Activated CD4-positive, CD25-positive, alpha-beta regulatory T cell treated with anti-CD3 and anti-CD28 coated beads, Interleukin-2, amount 50 U/mL, for 16 hours (primary cell): Measurements from ENCODE around the gene MEAK7.

ENCODE experiments used
- DNase-seq: peaks from one replicate; pipeline ENCODE4 v3.0.0-alpha.2; 2020; ENCODE audit warnings: low read depth, low spot score

Gene MEAK7

DNA sequence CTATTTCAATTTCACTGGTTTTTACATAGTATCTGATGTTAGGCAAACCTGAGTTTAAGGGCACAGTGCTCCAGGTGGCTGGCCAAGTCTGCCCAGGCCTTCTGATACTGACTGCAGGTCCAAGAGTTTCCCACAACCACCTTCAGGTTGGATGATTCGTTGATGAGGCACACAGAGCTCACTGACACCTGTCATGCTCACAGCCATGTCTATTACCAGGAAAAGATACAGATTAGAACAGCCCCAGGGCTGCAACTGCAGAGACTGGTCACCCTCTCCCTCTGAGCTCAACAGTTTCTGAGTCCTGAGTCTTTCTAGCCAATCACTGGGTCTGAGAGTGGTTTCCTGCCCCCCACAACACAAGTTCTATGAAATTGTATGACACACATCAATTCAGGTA is 37.2 kb downstream of the MEAK7 start:
- no peak for DNase-seq

GRCh38 chr16:84466692-84467091 is 37.8 kb downstream of the MEAK7 start:
- no peak for DNase-seq

- DNase-seq, result no peak
Observed at GRCh38 chr16:84465154-84465553, 39.3 kb downstream of the MEAK7 start.

DNA sequence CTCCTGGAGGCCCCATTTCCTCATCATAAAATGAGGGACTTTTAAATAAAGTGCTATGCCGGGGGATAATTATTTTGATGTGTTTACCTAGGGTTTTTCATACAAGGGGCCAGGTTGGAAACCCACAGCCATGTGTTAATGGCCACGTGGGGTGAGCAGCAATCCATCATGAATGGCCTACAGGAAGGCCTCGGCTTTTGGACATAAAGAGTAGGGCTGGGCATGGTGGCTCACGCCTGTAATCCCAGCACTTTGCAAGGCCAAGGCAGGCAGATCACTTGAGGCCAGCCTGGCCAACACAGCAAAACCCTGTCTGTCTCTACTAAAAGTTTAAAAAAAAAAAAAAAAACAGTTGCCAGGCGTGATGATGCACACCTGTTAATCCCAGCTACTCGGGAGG is 40.3 kb downstream of the MEAK7 start:
- DNase-seq, result no peak

- no peak for DNase-seq
Observed at GRCh38 chr16:84463221-84463620, 41.2 kb downstream of the MEAK7 start.

GRCh38 chr16:84462296-84463210 is 41.9 kb downstream of the MEAK7 start:
- DNase-seq, result no peak

DNA sequence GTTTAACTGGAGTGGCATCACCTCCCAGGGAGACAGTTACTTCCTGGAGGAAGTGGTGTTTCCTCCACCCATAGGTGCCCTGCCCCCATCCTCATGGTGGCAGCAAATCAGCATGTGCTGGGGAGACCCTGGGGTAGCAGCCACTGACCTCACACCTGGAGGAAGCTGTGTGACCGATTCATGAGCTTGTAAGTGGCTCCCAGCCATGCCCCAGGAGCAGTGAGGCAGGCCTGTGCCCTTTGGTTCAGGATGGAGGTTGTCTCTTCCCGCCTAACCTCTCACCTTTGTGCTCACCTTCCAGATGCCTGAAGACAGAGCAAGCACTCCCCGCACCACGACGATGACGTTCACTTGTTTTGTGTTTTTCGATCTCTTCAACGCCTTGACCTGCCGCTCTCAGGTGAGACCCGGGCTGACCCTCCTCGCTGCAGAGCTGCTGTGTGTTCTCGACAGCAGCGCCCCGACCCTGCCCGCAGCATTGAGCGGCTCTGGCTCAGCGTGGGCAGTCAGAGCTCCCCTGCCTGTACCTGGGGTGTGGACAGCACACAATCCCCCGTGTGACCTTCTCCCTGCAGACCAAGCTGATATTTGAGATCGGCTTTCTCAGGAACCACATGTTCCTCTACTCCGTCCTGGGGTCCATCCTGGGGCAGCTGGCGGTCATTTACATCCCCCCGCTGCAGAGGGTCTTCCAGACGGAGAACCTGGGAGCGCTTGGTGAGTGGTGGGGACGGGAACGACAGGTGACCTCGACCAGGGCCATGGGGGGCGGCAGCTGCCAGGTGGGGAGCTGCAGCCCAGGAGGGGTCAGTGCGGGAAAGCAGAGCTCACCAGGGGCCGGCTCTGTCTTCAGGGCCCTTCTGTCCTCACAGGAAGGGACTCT is 42.8 kb downstream of the MEAK7 start:
- no peak for DNase-seq

GRCh38 chr16:84461029-84461412 is 43.4 kb downstream of the MEAK7 start:
- DNase-seq, result no peak

DNA sequence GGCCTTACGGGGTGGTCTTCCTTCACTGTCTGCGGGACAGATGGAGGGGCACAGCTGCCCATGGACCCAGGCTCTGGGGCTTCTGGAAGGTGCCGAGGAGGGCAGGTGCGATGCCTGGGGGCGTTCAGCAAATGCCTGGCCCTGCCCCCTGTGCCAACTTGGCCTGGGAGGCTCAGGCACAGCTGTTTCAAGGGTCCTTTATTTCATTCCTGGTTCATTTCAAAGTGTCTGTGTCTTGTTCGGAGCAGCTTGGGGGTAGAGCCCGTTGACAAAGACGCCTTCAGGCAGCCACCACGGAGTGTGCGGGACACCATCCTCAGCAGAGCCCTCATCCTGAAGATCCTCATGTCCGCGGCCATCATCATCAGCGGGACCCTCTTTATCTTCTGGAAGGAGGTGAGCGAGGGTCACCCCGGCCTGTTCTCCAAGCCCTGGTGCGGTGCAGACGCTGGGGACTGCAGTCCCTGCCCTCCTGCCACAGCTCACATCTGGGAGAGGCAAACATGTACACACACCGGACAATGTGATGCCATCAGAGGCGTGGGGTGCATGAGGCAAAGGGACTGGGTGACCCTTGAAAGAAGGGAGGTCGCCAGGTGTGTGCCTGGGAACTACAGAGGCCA is 43.9 kb downstream of the MEAK7 start:
- no peak for DNase-seq

DNA sequence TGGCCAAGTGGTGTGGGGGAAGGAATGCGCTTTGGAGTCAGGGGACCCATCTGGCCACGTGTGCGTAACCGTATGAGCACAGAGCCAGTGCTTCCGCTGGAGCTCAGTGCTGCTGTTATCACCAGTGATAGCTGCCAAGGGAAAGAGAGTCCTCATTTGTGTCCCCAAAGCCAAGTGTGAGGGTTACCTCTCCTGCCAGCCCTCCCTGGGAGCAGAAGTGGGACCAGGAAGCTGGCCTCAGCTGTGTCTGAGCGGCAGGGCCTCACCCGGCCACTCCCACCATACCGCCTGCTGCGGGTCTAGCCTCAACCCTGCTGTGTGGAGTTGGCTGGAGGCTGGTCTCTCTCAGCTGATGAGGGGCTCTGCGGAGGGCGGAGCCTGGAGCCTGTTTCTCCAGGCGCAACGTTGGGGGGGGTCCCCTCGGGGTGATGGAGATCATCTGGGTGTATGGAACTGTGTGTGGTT is 44.5 kb downstream of the MEAK7 start:
- DNase-seq, result no peak

DNA sequence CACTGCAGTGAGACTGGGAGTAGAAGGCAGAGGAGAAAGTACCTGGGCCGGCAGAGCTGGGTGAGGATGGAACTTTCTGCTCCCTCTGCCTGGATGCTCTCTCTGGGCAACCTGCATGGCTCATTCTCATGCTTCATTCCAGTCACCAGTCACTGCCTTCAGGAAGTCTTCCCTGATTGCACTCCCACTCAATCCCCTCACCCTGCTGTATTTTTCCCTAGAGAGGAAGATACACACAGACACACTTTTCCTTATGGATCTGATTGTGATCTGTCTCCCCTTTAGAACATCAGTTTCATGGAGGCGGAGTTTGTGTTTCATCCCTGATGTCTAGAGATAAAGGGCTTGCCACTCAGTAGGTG is 44.9 kb downstream of the MEAK7 start:
- DNase-seq, result no peak

GRCh38 chr16:84458606-84459532 is 45.6 kb downstream of the MEAK7 start:
- no peak for DNase-seq

GRCh38 chr16:84455031-84455430 is 49.4 kb downstream of the MEAK7 start:
- DNase-seq, result no peak
